Neuronal stem cell (in vitro differentiated cells): ENCODE measurements around the gene SASS6.

Source experiments
- DNase-seq: peaks from one replicate; pipeline ENCODE4 v3.0.0-alpha.2; 2013; ENCODE audit warnings: low spot score
- H2AFZ ChIP-seq: one replicate; pipeline ENCODE4 v1.6.1; 2013; ENCODE audit warnings: mild to moderate bottlenecking, low read length, inconsistent platforms
- H2AK5ac ChIP-seq: 2 replicates; pipeline ENCODE4 v1.6.1; 2013; ENCODE audit warnings: low read depth, mild to moderate bottlenecking, inconsistent platforms, low read length, moderate library complexity, mixed read lengths
- H2BK120ac ChIP-seq: 2 replicates; pipeline ENCODE4 v1.6.1; 2013; ENCODE audit warnings: low read depth, mild to moderate bottlenecking, inconsistent platforms, low read length, moderate library complexity, mixed read lengths
- H2BK12ac ChIP-seq: one replicate; pipeline ENCODE4 v1.6.1; 2013; ENCODE audit warnings: low read length, inconsistent platforms
- H2BK15ac ChIP-seq: 2 replicates; pipeline ENCODE4 v1.6.1; 2013; ENCODE audit warnings: mild to moderate bottlenecking, low read length, inconsistent platforms, mixed read lengths
- H2BK5ac ChIP-seq: one replicate; pipeline ENCODE4 v1.6.1; 2013; ENCODE audit warnings: inconsistent platforms, mild to moderate bottlenecking, low read length, moderate library complexity
- H3K14ac ChIP-seq: one replicate; pipeline ENCODE4 v1.6.1; 2013; ENCODE audit warnings: low read length, inconsistent platforms
- H3K18ac ChIP-seq: 2 replicates; pipeline ENCODE4 v1.6.1; 2013; ENCODE audit warnings: low read length, inconsistent platforms
- H3K23ac ChIP-seq: 2 replicates; pipeline ENCODE4 v1.6.1; 2013; ENCODE audit warnings: low read depth, mild to moderate bottlenecking, mixed read lengths, low read length, inconsistent platforms; ENCODE audit not compliant: poor library complexity
- H3K27ac ChIP-seq: replicated peaks from 3 replicates; pipeline ENCODE4 v1.5.1; 2013; ENCODE audit warnings: low read length, inconsistent platforms
- H3K27me3 ChIP-seq, 3 experiments: 2 replicates each; pipeline ENCODE4 v1.6.1; 2013; ENCODE audit warnings: low read length in 3 of 3, mild to moderate bottlenecking in 2 of 3, inconsistent platforms in 1 of 3, low read depth in 1 of 3, mixed read lengths in 1 of 3, moderate library complexity in 1 of 3; ENCODE audit not compliant: control insufficient read depth in 3 of 3, insufficient read depth in 3 of 3
- H3K36me3 ChIP-seq, 2 donors: replicated peaks in 1 of 2; 2 replicates each; pipeline ENCODE4 v1.6.1; 2013; ENCODE audit warnings: low read length in 2 of 2; ENCODE audit not compliant: control insufficient read depth in 2 of 2, insufficient read depth in 2 of 2
- H3K4ac ChIP-seq: 2 replicates; pipeline ENCODE4 v1.6.1; 2013; ENCODE audit warnings: inconsistent platforms, mild to moderate bottlenecking, low read length, moderate library complexity
- H3K4me1 ChIP-seq, 2 donors: 1 replicate in 1 of 2; 2 replicates in 1 of 2; pipeline ENCODE4 v1.6.1; 2013; ENCODE audit warnings: low read length in 2 of 2, low read depth in 1 of 2; ENCODE audit not compliant: control insufficient read depth in 2 of 2, insufficient read depth in 1 of 2
- H3K4me2 ChIP-seq: one replicate; pipeline ENCODE4 v1.6.1; 2013; ENCODE audit warnings: mild to moderate bottlenecking, low read length, inconsistent platforms; ENCODE audit not compliant: insufficient read depth, poor library complexity, severe bottlenecking
- H3K4me3 ChIP-seq, 2 donors: 2 replicates each; pipeline ENCODE4 v1.5.1; 2013; ENCODE audit warnings: low read length in 2 of 2, mild to moderate bottlenecking in 2 of 2, inconsistent platforms in 1 of 2, moderate library complexity in 1 of 2
- H3K79me1 ChIP-seq: one replicate; pipeline ENCODE4 v1.6.1; 2013; ENCODE audit warnings: low read depth, mild to moderate bottlenecking, inconsistent platforms, low read length, moderate library complexity
- H3K9ac ChIP-seq: one replicate; pipeline ENCODE4 v1.6.1; 2013; ENCODE audit warnings: mild to moderate bottlenecking, low read depth, low read length, inconsistent platforms; ENCODE audit not compliant: poor library complexity
- H3K9me3 ChIP-seq, 2 donors: replicated peaks in 1 of 2; 2 replicates each; pipeline versions ENCODE3 to v1.6.1; 2013; ENCODE audit warnings: low read length in 2 of 2, mild to moderate bottlenecking in 2 of 2, inconsistent platforms in 1 of 2, low read depth in 1 of 2, mixed read lengths in 1 of 2, moderate library complexity in 1 of 2; ENCODE audit not compliant: control insufficient read depth in 2 of 2, insufficient read depth in 1 of 2
- H4K8ac ChIP-seq: one replicate; pipeline ENCODE4 v1.6.1; 2013; ENCODE audit warnings: low read depth, mild to moderate bottlenecking, inconsistent platforms, low read length, moderate library complexity
- H4K91ac ChIP-seq: one replicate; pipeline ENCODE4 v1.6.1; 2013; ENCODE audit warnings: low read length, low read depth, mild to moderate bottlenecking, inconsistent platforms; ENCODE audit not compliant: poor library complexity
- WGBS, 2 donors: extraction: QIAGEN DNeasy Blood & Tissue Kit; methylation state at CpG; one replicate each; pipeline ENCODE4 v1.1.7; 2013; ENCODE audit warnings: missing lambda C conversion rate in 2 of 2, mixed read lengths in 1 of 2; ENCODE audit not compliant: insufficient read length in 2 of 2, insufficient replicate concordance in 1 of 2; ENCODE audit errors: extremely low coverage in 2 of 2; 5-methylcytosine and 5-hydroxymethylcytosine counted together

SASS6 gene

GRCh38 chr1:100168051-100168450 is 35.3 kb upstream of the SASS6 start:
- Histone ChIP-seq H3K18ac (no peak overlapping the region), H3K4ac (no peak overlapping the region), H2BK15ac (no peak overlapping the region), H3K27ac (no peak overlapping the region), H3K9ac (no peak overlapping the region), H2BK12ac (no peak overlapping the region), H3K4me1 (peaks cover 1 to 6% of the 10 kb centered on the region in 2 donors), H3K9me3 (peaks cover 0 to 4% of the 10 kb centered on the region in 2 donors), H3K36me3 (no peaks in the 10 kb centered on the region), H2AFZ (no peak overlapping the region), H3K4me3 (no peak overlapping the region), H3K79me1 (no peaks in the 10 kb centered on the region), H4K91ac (no peak overlapping the region), H2BK5ac (no peak overlapping the region), H3K4me2 (no peak overlapping the region), H3K14ac (no peak overlapping the region), H3K23ac (no peak overlapping the region), H4K8ac (no peak overlapping the region), H2BK120ac (no peak overlapping the region), H3K27me3 (no peaks in the 10 kb centered on the region), H2AK5ac (no peak overlapping the region)
- no peak for DNase-seq
- WGBS, 2 donors = no CpG with 5 or more reads among the region's 2 CpGs

- Histone ChIP-seq H3K4me1 (peaks cover 1 to 6% of the 10 kb centered on the region in 2 donors), H3K23ac (no peak overlapping the region), H3K4ac (no peak overlapping the region), H4K8ac (no peak overlapping the region), H3K18ac (no peak overlapping the region), H2AFZ (no peak overlapping the region), H3K36me3 (no peaks in the 10 kb centered on the region), H3K4me3 (no peak overlapping the region), H3K9me3 (no peaks in the 10 kb centered on the region), H2BK5ac (no peak overlapping the region), H2BK120ac (no peak overlapping the region), H3K79me1 (no peaks in the 10 kb centered on the region), H3K27ac (no peak overlapping the region), H2AK5ac (no peak overlapping the region), H3K4me2 (no peak overlapping the region), H2BK12ac (no peak overlapping the region), H3K9ac (no peak overlapping the region), H3K27me3 (no peaks in the 10 kb centered on the region), H4K91ac (no peak overlapping the region), H3K14ac (no peak overlapping the region), H2BK15ac (no peak overlapping the region)
- no CpG with 5 or more reads among the region's 5 CpGs for WGBS, 2 donors
- DNase-seq = no peak
Measured at GRCh38 chr1:100164702-100165101, 32.0 kb upstream of the SASS6 start.

DNA sequence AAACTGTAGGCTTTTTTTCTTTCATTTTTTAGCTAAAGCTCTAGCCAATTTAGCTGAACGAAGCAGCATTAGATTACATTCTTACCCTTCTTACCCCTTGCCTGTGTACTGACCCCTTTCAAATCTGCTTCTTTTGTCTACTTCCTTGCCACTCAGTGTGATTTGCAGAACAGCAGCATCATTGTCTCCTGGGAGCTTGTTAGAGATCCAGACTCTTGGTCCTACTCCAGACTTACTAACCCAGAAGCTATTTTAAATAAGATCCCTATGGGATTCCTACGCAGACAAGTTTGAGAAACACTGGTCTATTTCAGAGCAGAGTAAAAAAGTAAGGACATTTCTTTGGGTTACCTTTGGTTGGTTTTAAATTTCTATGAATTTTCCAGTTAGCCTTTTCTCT is 31.5 kb upstream of the SASS6 start:
- no peak overlapping the region for H4K8ac ChIP-seq
- no peak overlapping the region for H3K14ac ChIP-seq
- H3K23ac ChIP-seq = no peak overlapping the region
- H3K9me3 ChIP-seq = no peaks in the 10 kb centered on the region
- H3K9ac ChIP-seq = no peak overlapping the region
- H2AK5ac ChIP-seq = no peak overlapping the region
- H2BK15ac ChIP-seq = no peak overlapping the region
- no peaks in the 10 kb centered on the region for H3K79me1 ChIP-seq
- WGBS, 2 donors = no CpG with 5 or more reads among the region's 2 CpGs
- peak; percentile 67 for DNase-seq
- H2BK12ac ChIP-seq = no peak overlapping the region
- no peak overlapping the region for H3K4ac ChIP-seq
- H4K91ac ChIP-seq = no peak overlapping the region
- peak overlapping the region; percentile 63 for H2AFZ ChIP-seq
- peaks cover 1 to 6% of the 10 kb centered on the region in 2 donors for H3K4me1 ChIP-seq
- no peaks in the 10 kb centered on the region for H3K36me3 ChIP-seq
- H2BK120ac ChIP-seq = no peak overlapping the region
- H3K27me3 ChIP-seq = no peaks in the 10 kb centered on the region
- no peak overlapping the region for H3K18ac ChIP-seq
- no peak overlapping the region for H3K4me3 ChIP-seq
- H2BK5ac ChIP-seq = no peak overlapping the region
- H3K27ac ChIP-seq = peak overlapping the region; percentile 72
- H3K4me2 ChIP-seq = no peak overlapping the region

DNA sequence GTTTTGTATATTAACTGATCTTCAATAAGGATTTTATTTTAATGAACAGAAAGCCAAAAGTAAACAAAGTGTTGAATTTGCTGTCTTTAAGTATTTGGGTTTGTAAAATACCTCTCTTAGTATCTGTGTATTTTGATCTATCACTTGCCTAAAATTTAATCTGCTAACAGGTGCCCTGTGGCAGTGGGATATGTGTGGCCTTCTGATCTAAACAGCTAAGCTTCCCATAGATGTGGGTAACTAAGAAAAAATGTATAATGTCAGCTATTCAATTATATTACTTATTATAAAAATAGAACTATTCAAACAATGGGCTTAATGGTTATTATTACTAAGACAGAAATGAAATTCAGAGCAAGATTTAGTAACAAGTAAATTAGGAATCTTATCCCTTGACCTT is 30.2 kb upstream of the SASS6 start:
- H4K8ac ChIP-seq = no peak overlapping the region
- H3K9ac ChIP-seq = no peak overlapping the region
- no peak overlapping the region for H3K4ac ChIP-seq
- H2BK12ac ChIP-seq = no peak overlapping the region
- DNase-seq = no peak
- H3K23ac ChIP-seq = no peak overlapping the region
- H3K4me2 ChIP-seq = no peak overlapping the region
- no peak overlapping the region for H2AK5ac ChIP-seq
- no peak overlapping the region for H3K18ac ChIP-seq
- no peak overlapping the region for H2BK15ac ChIP-seq
- H3K27ac ChIP-seq = no peak overlapping the region
- H2BK120ac ChIP-seq = no peak overlapping the region
- H3K9me3 ChIP-seq = no peaks in the 10 kb centered on the region
- no peaks in the 10 kb centered on the region for H3K36me3 ChIP-seq
- no peak overlapping the region for H4K91ac ChIP-seq
- no peaks in the 10 kb centered on the region for H3K27me3 ChIP-seq
- H3K79me1 ChIP-seq = no peaks in the 10 kb centered on the region
- H3K4me1 ChIP-seq = peaks cover 1 to 6% of the 10 kb centered on the region in 2 donors
- H2AFZ ChIP-seq = no peak overlapping the region
- H2BK5ac ChIP-seq = no peak overlapping the region
- no peak overlapping the region for H3K14ac ChIP-seq
- no peak overlapping the region for H3K4me3 ChIP-seq
